ENCODE measurements around the gene VEGFA.

DNA sequence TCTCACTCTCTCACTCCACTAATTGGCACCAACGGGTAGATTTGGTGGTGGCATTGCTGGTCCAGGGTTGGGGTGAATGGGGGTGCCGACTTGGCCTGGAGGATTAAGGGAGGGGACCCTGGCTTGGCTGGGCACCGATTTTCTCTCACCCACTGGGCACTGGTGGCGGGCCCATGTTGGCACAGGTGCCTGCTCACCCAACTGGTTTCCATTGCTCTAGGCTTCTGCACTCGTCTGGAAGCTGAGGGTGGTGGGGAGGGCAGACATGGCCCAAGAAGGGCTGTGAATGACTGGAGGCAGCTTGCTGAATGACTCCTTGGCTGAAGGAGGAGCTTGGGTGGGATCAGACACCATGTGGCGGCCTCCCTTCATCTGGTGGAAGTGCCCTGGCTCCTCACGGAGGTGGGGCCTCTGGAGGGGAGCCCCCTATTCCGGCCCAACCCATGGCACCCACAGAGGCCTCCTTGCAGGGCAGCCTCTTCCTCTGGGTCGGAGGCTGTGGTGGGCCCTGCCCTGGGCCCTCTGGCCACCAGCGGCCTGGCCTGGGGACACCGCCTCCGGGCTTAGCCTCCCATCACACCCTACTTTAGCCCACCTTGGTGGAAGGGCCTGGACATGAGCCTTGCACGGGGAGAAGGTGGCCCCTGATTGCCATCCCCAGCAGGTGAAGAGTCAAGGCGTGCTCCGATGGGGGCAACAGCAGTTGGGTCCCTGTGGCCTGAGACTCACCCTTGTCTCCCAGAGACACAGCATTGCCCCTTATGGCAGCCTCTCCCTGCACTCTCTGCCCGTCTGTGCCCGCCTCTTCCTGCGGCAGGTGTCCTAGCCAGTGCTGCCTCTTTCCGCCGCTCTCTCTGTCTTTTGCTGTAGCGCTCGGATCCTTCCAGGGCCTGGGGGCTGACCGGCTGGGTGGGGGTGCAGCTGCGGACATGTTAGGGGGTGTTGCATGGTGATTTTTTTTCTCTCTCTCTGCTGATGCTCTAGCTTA lies 11.2 kb downstream of the VEGFA start:
- TF ChIP-seq CTCF (conservative IDR thresholded peaks at IDR 0.05) (no peak), ZFX (IDR thresholded peaks at IDR 0.05) (no peak)
